Gastroesophageal sphincter (tissue), 3 donors: ENCODE measurements around the gene EXD3.

ENCODE experiments used
- EP300 ChIP-seq: sonication (generic); formaldehyde crosslinking; IDR thresholded peaks from one replicate; pipeline ENCODE4 v1.6.1; 2017; ENCODE audit warnings: antibody characterized with exemption, mild to moderate bottlenecking
- POLR2A ChIP-seq, 2 donors: fragments of 450-650 bp; IDR thresholded peaks; one replicate each; pipeline ENCODE4 v1.6.1; 2017; ENCODE audit warnings: antibody characterized with exemption in 2 of 2, mild to moderate bottlenecking in 2 of 2, moderate library complexity in 1 of 2
- POLR2AphosphoS5 ChIP-seq: sonication (generic); formaldehyde crosslinking; IDR thresholded peaks from one replicate; pipeline ENCODE4 v1.6.1; 2017; ENCODE audit warnings: antibody characterized with exemption
- TF ChIP-seq, protein P1 (sequence below), 4 experiments: fragments of 200-600 bp in 2 of 4; fragments of 450-650 bp in 2 of 4; sonication (generic) in 1 of 4; IDR thresholded peaks; one replicate each; pipeline ENCODE4 v1.5.1; 2017 to 2019; ENCODE audit warnings: antibody characterized with exemption in 4 of 4, mild to moderate bottlenecking in 2 of 4, moderate library complexity in 2 of 4

- TF ChIP-seq, protein P1, sequence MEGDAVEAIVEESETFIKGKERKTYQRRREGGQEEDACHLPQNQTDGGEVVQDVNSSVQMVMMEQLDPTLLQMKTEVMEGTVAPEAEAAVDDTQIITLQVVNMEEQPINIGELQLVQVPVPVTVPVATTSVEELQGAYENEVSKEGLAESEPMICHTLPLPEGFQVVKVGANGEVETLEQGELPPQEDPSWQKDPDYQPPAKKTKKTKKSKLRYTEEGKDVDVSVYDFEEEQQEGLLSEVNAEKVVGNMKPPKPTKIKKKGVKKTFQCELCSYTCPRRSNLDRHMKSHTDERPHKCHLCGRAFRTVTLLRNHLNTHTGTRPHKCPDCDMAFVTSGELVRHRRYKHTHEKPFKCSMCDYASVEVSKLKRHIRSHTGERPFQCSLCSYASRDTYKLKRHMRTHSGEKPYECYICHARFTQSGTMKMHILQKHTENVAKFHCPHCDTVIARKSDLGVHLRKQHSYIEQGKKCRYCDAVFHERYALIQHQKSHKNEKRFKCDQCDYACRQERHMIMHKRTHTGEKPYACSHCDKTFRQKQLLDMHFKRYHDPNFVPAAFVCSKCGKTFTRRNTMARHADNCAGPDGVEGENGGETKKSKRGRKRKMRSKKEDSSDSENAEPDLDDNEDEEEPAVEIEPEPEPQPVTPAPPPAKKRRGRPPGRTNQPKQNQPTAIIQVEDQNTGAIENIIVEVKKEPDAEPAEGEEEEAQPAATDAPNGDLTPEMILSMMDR (IDR thresholded peaks at IDR 0.05) = peak in 3 of 4 experiments; percentile 66 to 81 (median 76)
- TF ChIP-seq POLR2AphosphoS5 = no peak
- no peak for TF ChIP-seq POLR2A (IDR thresholded peaks at IDR 0.05)
- no peak for TF ChIP-seq EP300
Measured at GRCh38 chr9:137295238-137295811, 127.6 kb downstream of the EXD3 start.
